Uterus (tissue), 4 donors: ENCODE data around the gene FBXW8. TPM values are rescaled to one million over a fixed set of nuclear protein-coding genes. Genes with fewer than 3 reads are reported as not detected.
A peak's percentile ranks its signal among the peaks of the same experiment; 100 is the strongest.

Experiments used
- DNase-seq, 2 donors: peaks; one replicate each; pipeline ENCODE4 v3.0.0-alpha.2; 2019 to 2020
- H3K27ac ChIP-seq, 2 donors: fragments of 200-600 bp; sonication (generic); 1 replicate in 1 of 2; 2 replicates in 1 of 2; pipeline ENCODE4 v1.5.1; 2016 to 2018
- H3K27me3 ChIP-seq, 2 donors: fragments of 200-600 bp; sonication (generic); one replicate each; pipeline ENCODE4 v1.5.1; 2018 to 2019; ENCODE audit warnings: control low read depth in 1 of 2
- H3K36me3 ChIP-seq, 2 donors: fragments of 200-600 bp; sonication (generic); one replicate each; pipeline ENCODE4 v1.5.1; 2019; ENCODE audit warnings: control low read depth in 1 of 2
- H3K4me1 ChIP-seq, 2 donors: fragments of 200-600 bp; sonication (generic); one replicate each; pipeline ENCODE4 v1.5.1; 2018 to 2019; ENCODE audit warnings: control low read depth in 1 of 2
- H3K4me3 ChIP-seq, 2 donors: fragments of 200-600 bp; sonication (generic); 1 replicate in 1 of 2; 2 replicates in 1 of 2; pipeline ENCODE4 v1.5.1; 2018 to 2019; ENCODE audit warnings: mild to moderate bottlenecking in 1 of 2
- H3K9me3 ChIP-seq, 2 donors: fragments of 200-600 bp; sonication (generic); one replicate each; pipeline ENCODE4 v1.5.1; 2019; ENCODE audit warnings: control low read depth in 1 of 2
- CTCF ChIP-seq, 4 experiments: fragments of 200-600 bp in 2 of 4; fragments of 450-650 bp in 2 of 4; sonication (generic) in 2 of 4; IDR thresholded peaks; one replicate each; pipeline ENCODE4 v1.5.1; 2016 to 2019; ENCODE audit warnings: antibody characterized with exemption in 4 of 4, mild to moderate bottlenecking in 2 of 4, moderate library complexity in 1 of 4
- POLR2A ChIP-seq, 2 donors: fragments of 450-650 bp; IDR thresholded peaks; one replicate each; pipeline ENCODE4 v1.6.1; 2016; ENCODE audit warnings: antibody characterized with exemption in 2 of 2, mild to moderate bottlenecking in 1 of 2, moderate library complexity in 1 of 2
- intact Hi-C: fragments of 100-400 bp; cut with DNase I; formaldehyde crosslinking; loops from one replicate; pipeline ENCODE4 v1.15.1; 2023; ENCODE audit warnings: low total_unique reads
- total RNA-seq, 4 donors: library from RNA; depleted of rRNA in 3 of 4; stranded (reverse); fragments of >200 nt in 3 of 4; gene quantifications; one replicate each; pipeline versions ENCODE4 v1.1.0 to v1.2.4, GENCODE V29; 2014 to 2023
- donor health status: DM: yes; HTN: yes; CAD: no.

Gene FBXW8
- total RNA-seq, 4 donors from 2014 or later = 5.9 to 28.0 (median 15.3) TPM

- Histone ChIP-seq H3K27ac (no peak overlapping the region), H3K27me3 (no peaks in the 10 kb centered on the region), H3K36me3 (no peaks in the 10 kb centered on the region), H3K4me1 (peaks cover 0 to 4% of the 10 kb centered on the region in 2 donors), H3K9me3 (no peaks in the 10 kb centered on the region), H3K4me3 (no peak overlapping the region)
- DNase-seq = no peak
- TF ChIP-seq CTCF (IDR thresholded peaks at IDR 0.05) = no peak
- no peak for TF ChIP-seq POLR2A (IDR thresholded peaks at IDR 0.05)
- intact Hi-C loops = no loop called here
Measured at GRCh38 chr12:117044311-117044710, 133.6 kb downstream of the FBXW8 start.

GRCh38 chr12:117044790-117045159 lies 134.0 kb downstream of the FBXW8 start:
- H3K4me3 ChIP-seq = no peak overlapping the region

GRCh38 chr12:117045160-117046010 lies 134.6 kb downstream of the FBXW8 start:
- no peak for TF ChIP-seq CTCF (IDR thresholded peaks at IDR 0.05)
- no peak for TF ChIP-seq POLR2A (IDR thresholded peaks at IDR 0.05)
- Histone ChIP-seq H3K27me3 (no peaks in the 10 kb centered on the region), H3K9me3 (no peaks in the 10 kb centered on the region), H3K4me1 (peaks cover 0 to 4% of the 10 kb centered on the region in 2 donors), H3K4me3 (no peak overlapping the region), H3K27ac (peak overlapping the region in 1 of 2 donors; percentile 8), H3K36me3 (no peaks in the 10 kb centered on the region)
- no peak for DNase-seq
- intact Hi-C loops = no loop called here

More at GRCh38 chr12:117044790-117045159, 134.0 kb downstream of the FBXW8 start:
- Histone ChIP-seq H3K27me3 (no peaks in the 10 kb centered on the region), H3K36me3 (no peaks in the 10 kb centered on the region), H3K27ac (peak overlapping the region in 1 of 2 donors; percentile 8), H3K4me1 (peaks cover 0 to 4% of the 10 kb centered on the region in 2 donors), H3K9me3 (no peaks in the 10 kb centered on the region)
- DNase-seq = no peak
- intact Hi-C loops = no loop called here
- TF ChIP-seq POLR2A (IDR thresholded peaks at IDR 0.05) (no peak), CTCF (IDR thresholded peaks at IDR 0.05) (no peak)

GRCh38 chr12:117046011-117046369 lies 135.2 kb downstream of the FBXW8 start:
- H3K27ac ChIP-seq = no peak overlapping the region
- H3K9me3 ChIP-seq = no peaks in the 10 kb centered on the region
- no peaks in the 10 kb centered on the region for H3K36me3 ChIP-seq
- DNase-seq = no peak
- intact Hi-C loops = no loop called here
- no peak overlapping the region for H3K4me3 ChIP-seq
- H3K27me3 ChIP-seq = no peaks in the 10 kb centered on the region
- H3K4me1 ChIP-seq = peaks cover 0 to 4% of the 10 kb centered on the region in 2 donors
- TF ChIP-seq CTCF (IDR thresholded peaks at IDR 0.05) (no peak), POLR2A (IDR thresholded peaks at IDR 0.05) (no peak)

GRCh38 chr12:117046425-117046824 lies 135.7 kb downstream of the FBXW8 start:
- Histone ChIP-seq H3K4me3 (no peak overlapping the region), H3K4me1 (peaks cover 0 to 4% of the 10 kb centered on the region in 2 donors), H3K9me3 (no peaks in the 10 kb centered on the region), H3K27me3 (no peaks in the 10 kb centered on the region), H3K36me3 (no peaks in the 10 kb centered on the region), H3K27ac (no peak overlapping the region)
- intact Hi-C loops = no loop called here
- DNase-seq = no peak
- TF ChIP-seq POLR2A (IDR thresholded peaks at IDR 0.05) (no peak), CTCF (IDR thresholded peaks at IDR 0.05) (no peak)
